Aorta (tissue), 5 donors: ENCODE data around the gene PANX1. TPM values are rescaled to one million over a fixed set of nuclear protein-coding genes. Genes with fewer than 3 reads are reported as not detected.
A peak's percentile ranks its signal among the peaks of the same experiment; 100 is the strongest.

Experiments
- ATAC-seq: fragments of 200-7000 bp; cut with Tn5 transposase; one replicate; pipeline ENCODE4 v1.9.1; 2022; ENCODE audit warnings: moderate library complexity; ENCODE audit not compliant: low FRiP score
- DNase-seq, 2 donors: peaks; one replicate each; pipeline ENCODE4 v3.0.0-alpha.2; 2020
- H3K27ac ChIP-seq, 2 donors: one replicate each; pipeline ENCODE4 v1.5.1; 2013; ENCODE audit warnings: low read length in 2 of 2, mild to moderate bottlenecking in 2 of 2, moderate library complexity in 2 of 2, control low read depth in 1 of 2, inconsistent platforms in 1 of 2, low read depth in 1 of 2
- H3K27me3 ChIP-seq, 2 donors: one replicate each; pipeline ENCODE4 v1.6.1; 2013; ENCODE audit warnings: control low read depth in 1 of 2, low read length in 1 of 2, mild to moderate bottlenecking in 1 of 2, moderate library complexity in 1 of 2; ENCODE audit not compliant: insufficient read depth in 2 of 2, control insufficient read depth in 1 of 2
- H3K36me3 ChIP-seq, 2 donors: one replicate each; pipeline ENCODE4 v1.6.1; 2013; ENCODE audit warnings: control low read depth in 1 of 2, low read length in 1 of 2, mild to moderate bottlenecking in 1 of 2; ENCODE audit not compliant: insufficient read depth in 2 of 2, control insufficient read depth in 1 of 2
- H3K4me1 ChIP-seq, 2 donors: one replicate each; pipeline ENCODE4 v1.6.1; 2013; ENCODE audit warnings: low read length in 2 of 2, control low read depth in 1 of 2, mild to moderate bottlenecking in 1 of 2, moderate library complexity in 1 of 2; ENCODE audit not compliant: insufficient read depth in 2 of 2, control insufficient read depth in 1 of 2
- H3K4me3 ChIP-seq, 2 donors: one replicate each; pipeline ENCODE4 v1.5.1; 2013; ENCODE audit warnings: low read length in 2 of 2, control low read depth in 1 of 2, mild to moderate bottlenecking in 1 of 2
- H3K9me3 ChIP-seq: one replicate; pipeline ENCODE4 v1.6.1; 2013; ENCODE audit warnings: mild to moderate bottlenecking, low read length; ENCODE audit not compliant: control insufficient read depth
- WGBS, 2 donors: extraction: QIAGEN DNeasy Blood & Tissue Kit; methylation state at CpG; one replicate each; pipeline ENCODE4 v1.1.7; 2013; 5-methylcytosine and 5-hydroxymethylcytosine counted together
- intact Hi-C, 2 donors: fragments of 100-400 bp; cut with DNase I; formaldehyde crosslinking; loops; one replicate each; pipeline versions ENCODE4 v1.14.2 to v1.15.0; 2022
- polyA plus RNA-seq, 2 donors: library from polyadenylated mRNA; stranded (reverse); fragments of 200-250 nt; gene quantifications; one replicate each; pipeline ENCODE4 v1.2.3, GENCODE V29; 2013
- total RNA-seq, 2 donors: library from RNA; stranded (reverse); fragmentation: NEBNext Ultra II Directional; extraction: Animal tissue kit (Norgen Biotek cat#: 25700); gene quantifications; one replicate each; pipeline ENCODE4 v1.2.1, GENCODE V29; 2021
- donor health status: healthy with polysubstance abuse.
- donor health status: Bipolar disorder and iron deficiency.
- donor health status: DM: no; HTN: no; CAD: no.
- donor health status: DM: no; HTN: no; CAD: no.
- donor health status: DM: yes; HTN: yes; CAD: no.

PANX1 gene
- total and polyA plus RNA-seq, 4 donors: 7.0 to 29.3 (median 16.8) TPM

GRCh38 chr11:94132152-94132558 lies 3.5 kb downstream of the PANX1 start:
- ATAC-seq (no peak), DNase-seq (peak; percentile 85 to 87)
- Histone ChIP-seq H3K27ac (peak overlapping the region; percentile 56 to 94), H3K4me1 (peaks cover 6 to 12% of the 10 kb centered on the region in 2 donors), H3K27me3 (no peaks in the 10 kb centered on the region), H3K9me3 (no peaks in the 10 kb centered on the region), H3K4me3 (no peak overlapping the region), H3K36me3 (no peaks in the 10 kb centered on the region)
- intact Hi-C loops: no loop called here
- WGBS, 2 donors: 6 to 16% methylated on average over 5 of the region's 5 CpGs

- DNase-seq (no peak), ATAC-seq (no peak)
- intact Hi-C loops: no loop called here
- Histone ChIP-seq H3K9me3 (no peaks in the 10 kb centered on the region), H3K4me3 (no peak overlapping the region), H3K27me3 (no peaks in the 10 kb centered on the region), H3K4me1 (peaks cover 6 to 12% of the 10 kb centered on the region in 2 donors), H3K27ac (peak overlapping the region in 1 of 2 donors; percentile 8), H3K36me3 (no peaks in the 10 kb centered on the region)
- WGBS, 2 donors: 88 to 91% methylated on average over 4 of the region's 4 CpGs
Observed at GRCh38 chr11:94132823-94133408, 4.3 kb downstream of the PANX1 start.

GRCh38 chr11:94133752-94134151 lies 5.1 kb downstream of the PANX1 start:
- DNase-seq (no peak), ATAC-seq (no peak)
- Histone ChIP-seq H3K4me1 (peaks cover 6 to 12% of the 10 kb centered on the region in 2 donors), H3K27me3 (no peaks in the 10 kb centered on the region), H3K4me3 (no peak overlapping the region), H3K9me3 (no peaks in the 10 kb centered on the region), H3K27ac (peak overlapping the region; percentile 8), H3K36me3 (no peaks in the 10 kb centered on the region)
- intact Hi-C loops: no loop called here
- 70 to 86% methylated on average over 4 of the region's 4 CpGs for WGBS, 2 donors

GRCh38 chr11:94134651-94135512 lies 6.2 kb downstream of the PANX1 start:
- H3K4me1 ChIP-seq: peaks cover 6 to 15% of the 10 kb centered on the region in 2 donors
- 22 to 23% methylated on average over 10 of the region's 10 CpGs for WGBS, 2 donors
- no peak overlapping the region for H3K4me3 ChIP-seq

GRCh38 chr11:94139416-94139815 lies 10.8 kb downstream of the PANX1 start:
- H3K4me3 ChIP-seq: no peak overlapping the region
- no peaks in the 10 kb centered on the region for H3K27me3 ChIP-seq
- H3K4me1 ChIP-seq: peaks cover 0 to 23% of the 10 kb centered on the region in 2 donors
- H3K9me3 ChIP-seq: no peaks in the 10 kb centered on the region
- no peak overlapping the region for H3K27ac ChIP-seq
- DNase-seq: no peak
- no peaks in the 10 kb centered on the region for H3K36me3 ChIP-seq
- intact Hi-C loops: no loop called here
- no peak for ATAC-seq
- 59 to 64% methylated on average over 4 of the region's 4 CpGs for WGBS, 2 donors

More at GRCh38 chr11:94134651-94135512, 6.2 kb downstream of the PANX1 start:
- intact Hi-C loops: no loop called here
- Histone ChIP-seq H3K36me3 (no peaks in the 10 kb centered on the region), H3K27me3 (no peaks in the 10 kb centered on the region), H3K27ac (peak overlapping the region; percentile 64 to 95), H3K9me3 (no peaks in the 10 kb centered on the region)
- DNase-seq (peak; percentile 91 to 92), ATAC-seq (peak; percentile 79)

GRCh38 chr11:94140154-94140655 lies 11.6 kb downstream of the PANX1 start:
- H3K27me3 ChIP-seq: no peaks in the 10 kb centered on the region
- no peak overlapping the region for H3K27ac ChIP-seq
- no peak overlapping the region for H3K4me3 ChIP-seq
- WGBS, 2 donors: 90 to 91% methylated on average over 2 of the region's 2 CpGs
- intact Hi-C loops: no loop called here
- peaks cover 0 to 20% of the 10 kb centered on the region in 2 donors for H3K4me1 ChIP-seq
- no peaks in the 10 kb centered on the region for H3K36me3 ChIP-seq
- DNase-seq (no peak), ATAC-seq (no peak)
- H3K9me3 ChIP-seq: no peaks in the 10 kb centered on the region

GRCh38 chr11:94141511-94142307 lies 13.1 kb downstream of the PANX1 start:
- H3K27me3 ChIP-seq: no peaks in the 10 kb centered on the region
- intact Hi-C loops: no loop called here
- no peaks in the 10 kb centered on the region for H3K36me3 ChIP-seq
- no peak overlapping the region for H3K4me3 ChIP-seq
- WGBS, 2 donors: 87 to 89% methylated on average over 12 of the region's 12 CpGs
- ATAC-seq: no peak
- DNase-seq: no peak
- H3K27ac ChIP-seq: no peak overlapping the region
- H3K9me3 ChIP-seq: no peaks in the 10 kb centered on the region
- H3K4me1 ChIP-seq: peaks cover 0 to 20% of the 10 kb centered on the region in 2 donors
